HepG2 (cell line): Measurements from ENCODE around the gene MRM3. TPM values are rescaled to one million over a fixed set of nuclear protein-coding genes. Genes with fewer than 3 reads are reported as not detected.

ENCODE experiments used
- CBFB ChIP-seq: sonication (generic); formaldehyde crosslinking; IDR thresholded peaks from 2 replicates; pipeline ENCODE4 v1.4.0; 2020; ENCODE audit warnings: missing genetic modification reagents
- E2F5 ChIP-seq: sonication (generic); formaldehyde crosslinking; conservative IDR thresholded peaks from 2 replicates; pipeline ENCODE4 v1.4.0; 2020; ENCODE audit warnings: missing genetic modification reagents
- ETV5 ChIP-seq: IDR thresholded peaks from 2 replicates; pipeline ENCODE4 v1.6.1; 2018; ENCODE audit warnings: missing biosample characterization, missing genetic modification reagents, inconsistent platforms, borderline replicate concordance
- GABPA ChIP-seq, 2 experiments: IDR thresholded peaks; 2 replicates each; pipeline ENCODE4 v1.6.1; 2011 to 2016; ENCODE audit warnings: low read depth in 2 of 2, low read length in 1 of 2, missing biosample characterization in 1 of 2, missing genetic modification characterization in 1 of 2
- HDAC6 ChIP-seq: fragments of 200-600 bp; sonication (generic); IDR thresholded peaks from 2 replicates; pipeline ENCODE4 v1.7.0; 2017; ENCODE audit warnings: mild to moderate bottlenecking, antibody characterized with exemption, low read length, low read depth
- MAX ChIP-seq: IDR thresholded peaks from 2 replicates; pipeline ENCODE4 v1.6.1; 2012; ENCODE audit warnings: inconsistent platforms
- MXD1 ChIP-seq: sonication (generic); formaldehyde crosslinking; IDR thresholded peaks from 2 replicates; pipeline ENCODE4 v1.4.0; 2020; ENCODE audit warnings: mild to moderate bottlenecking, missing genetic modification reagents
- STAT5B ChIP-seq: sonication (generic); formaldehyde crosslinking; IDR thresholded peaks from 2 replicates; pipeline ENCODE4 v1.4.0; 2020; ENCODE audit warnings: missing genetic modification reagents
- ZNF431 ChIP-seq: sonication (generic); formaldehyde crosslinking; IDR thresholded peaks from 2 replicates; pipeline ENCODE4 v1.9.0; 2022; ENCODE audit warnings: missing genetic modification reagents, low read depth, mild to moderate bottlenecking, borderline replicate concordance
- ZNF567 ChIP-seq: sonication (generic); formaldehyde crosslinking; IDR thresholded peaks from 2 replicates; pipeline ENCODE4 v1.8.1; 2023; ENCODE audit warnings: mild to moderate bottlenecking, missing genetic modification reagents, borderline replicate concordance
- ZNF660 ChIP-seq: sonication (generic); formaldehyde crosslinking; IDR thresholded peaks from 2 replicates; pipeline ENCODE4 v1.5.1; 2020; ENCODE audit warnings: mild to moderate bottlenecking, low read depth, missing genetic modification reagents, borderline replicate concordance
- polyA plus RNA-seq, 8 experiments: library from polyadenylated mRNA; depleted of rRNA in 3 of 8; stranded (reverse) in 7 of 8; unstranded in 1 of 8; fragments of >200 nt; fragmentation: Illumina TruSeq in 4 of 8; extraction: Trizol in 4 of 8; gene quantifications; 2 replicates each; pipeline versions ENCODE4 v1.2.1 to v1.2.3, GENCODE V29; 2011 to 2016; ENCODE audit warnings: low read depth in 4 of 8, missing spikeins in 1 of 8, mixed read lengths in 1 of 8; ENCODE audit not compliant: insufficient read depth in 1 of 8
- total RNA-seq, 5 experiments: library from RNA; depleted of rRNA; stranded (reverse); fragments of >200 nt; fragmentation: Illumina TruSeq; extraction: Trizol; gene quantifications; 2 replicates each; pipeline ENCODE4 v1.2.3, GENCODE V29; 2016; ENCODE audit warnings: low read depth in 1 of 5
- TF ChIP-seq, protein P1 (sequence below): IDR thresholded peaks from 2 replicates; pipeline ENCODE4 v1.6.1; 2018; ENCODE audit warnings: missing genetic modification reagents, mild to moderate bottlenecking, missing compliant biosample characterization
- TF ChIP-seq, protein P2 (sequence below): IDR thresholded peaks from 2 replicates; pipeline ENCODE4 v1.6.1; 2016; ENCODE audit warnings: low read depth, control low read depth
- TF ChIP-seq, protein P3 (sequence below): fragments of 450-650 bp; IDR thresholded peaks from 2 replicates; pipeline ENCODE4 v1.6.1; 2017
- TF ChIP-seq, protein P4 (sequence below): sonication (generic); formaldehyde crosslinking; IDR thresholded peaks from 2 replicates; pipeline ENCODE4 v1.4.0; 2020; ENCODE audit warnings: missing genetic modification reagents
- TF ChIP-seq, protein P5 (sequence below): sonication (generic); formaldehyde crosslinking; IDR thresholded peaks from 2 replicates; pipeline ENCODE4 v1.9.0; 2021; ENCODE audit warnings: mild to moderate bottlenecking, missing genetic modification reagents

MRM3 gene
- total and polyA plus RNA-seq, 2 of the 13 experiments (the other 11 are each of a cell fraction or from before 2014, with no cell fraction given), result 12.3 to 25.5 TPM

GRCh38 chr17:744937-745336 is 37.2 kb upstream of the MRM3 start (continued):
- TF ChIP-seq E2F5 (CRISPR knock-in tag) (no peak), CBFB (CRISPR knock-in tag) (no peak), MXD1 (CRISPR knock-in tag) (no peak), STAT5B (no peak), MAX (peak; percentile 59), HDAC6 (no peak), ZNF660 (CRISPR knock-in tag) (no peak), ZNF567 (no peak), ETV5 (no peak; the same call in 1 of the 2 replicates), ZNF431 (CRISPR knock-in tag) (no peak), GABPA (IDR thresholded peaks at IDR 0.05; ENCODE audit: low read depth, low read length) (no peak), GABPA (CRISPR knock-in tag; IDR thresholded peaks at IDR 0.05; ENCODE audit: low read depth) (no peak)
- TF ChIP-seq, protein P1, sequence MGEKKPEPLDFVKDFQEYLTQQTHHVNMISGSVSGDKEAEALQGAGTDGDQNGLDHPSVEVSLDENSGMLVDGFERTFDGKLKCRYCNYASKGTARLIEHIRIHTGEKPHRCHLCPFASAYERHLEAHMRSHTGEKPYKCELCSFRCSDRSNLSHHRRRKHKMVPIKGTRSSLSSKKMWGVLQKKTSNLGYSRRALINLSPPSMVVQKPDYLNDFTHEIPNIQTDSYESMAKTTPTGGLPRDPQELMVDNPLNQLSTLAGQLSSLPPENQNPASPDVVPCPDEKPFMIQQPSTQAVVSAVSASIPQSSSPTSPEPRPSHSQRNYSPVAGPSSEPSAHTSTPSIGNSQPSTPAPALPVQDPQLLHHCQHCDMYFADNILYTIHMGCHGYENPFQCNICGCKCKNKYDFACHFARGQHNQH (CRISPR knock-in tag), result no peak
- TF ChIP-seq, protein P2, sequence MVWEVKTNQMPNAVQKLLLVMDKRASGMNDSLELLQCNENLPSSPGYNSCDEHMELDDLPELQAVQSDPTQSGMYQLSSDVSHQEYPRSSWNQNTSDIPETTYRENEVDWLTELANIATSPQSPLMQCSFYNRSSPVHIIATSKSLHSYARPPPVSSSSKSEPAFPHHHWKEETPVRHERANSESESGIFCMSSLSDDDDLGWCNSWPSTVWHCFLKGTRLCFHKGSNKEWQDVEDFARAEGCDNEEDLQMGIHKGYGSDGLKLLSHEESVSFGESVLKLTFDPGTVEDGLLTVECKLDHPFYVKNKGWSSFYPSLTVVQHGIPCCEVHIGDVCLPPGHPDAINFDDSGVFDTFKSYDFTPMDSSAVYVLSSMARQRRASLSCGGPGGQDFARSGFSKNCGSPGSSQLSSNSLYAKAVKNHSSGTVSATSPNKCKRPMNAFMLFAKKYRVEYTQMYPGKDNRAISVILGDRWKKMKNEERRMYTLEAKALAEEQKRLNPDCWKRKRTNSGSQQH (CRISPR knock-in tag), result no peak
- TF ChIP-seq, protein P3, sequence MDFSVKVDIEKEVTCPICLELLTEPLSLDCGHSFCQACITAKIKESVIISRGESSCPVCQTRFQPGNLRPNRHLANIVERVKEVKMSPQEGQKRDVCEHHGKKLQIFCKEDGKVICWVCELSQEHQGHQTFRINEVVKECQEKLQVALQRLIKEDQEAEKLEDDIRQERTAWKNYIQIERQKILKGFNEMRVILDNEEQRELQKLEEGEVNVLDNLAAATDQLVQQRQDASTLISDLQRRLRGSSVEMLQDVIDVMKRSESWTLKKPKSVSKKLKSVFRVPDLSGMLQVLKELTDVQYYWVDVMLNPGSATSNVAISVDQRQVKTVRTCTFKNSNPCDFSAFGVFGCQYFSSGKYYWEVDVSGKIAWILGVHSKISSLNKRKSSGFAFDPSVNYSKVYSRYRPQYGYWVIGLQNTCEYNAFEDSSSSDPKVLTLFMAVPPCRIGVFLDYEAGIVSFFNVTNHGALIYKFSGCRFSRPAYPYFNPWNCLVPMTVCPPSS, result no peak
- TF ChIP-seq, protein P4, sequence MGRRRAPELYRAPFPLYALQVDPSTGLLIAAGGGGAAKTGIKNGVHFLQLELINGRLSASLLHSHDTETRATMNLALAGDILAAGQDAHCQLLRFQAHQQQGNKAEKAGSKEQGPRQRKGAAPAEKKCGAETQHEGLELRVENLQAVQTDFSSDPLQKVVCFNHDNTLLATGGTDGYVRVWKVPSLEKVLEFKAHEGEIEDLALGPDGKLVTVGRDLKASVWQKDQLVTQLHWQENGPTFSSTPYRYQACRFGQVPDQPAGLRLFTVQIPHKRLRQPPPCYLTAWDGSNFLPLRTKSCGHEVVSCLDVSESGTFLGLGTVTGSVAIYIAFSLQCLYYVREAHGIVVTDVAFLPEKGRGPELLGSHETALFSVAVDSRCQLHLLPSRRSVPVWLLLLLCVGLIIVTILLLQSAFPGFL (CRISPR knock-in tag), result no peak
- TF ChIP-seq, protein P5, sequence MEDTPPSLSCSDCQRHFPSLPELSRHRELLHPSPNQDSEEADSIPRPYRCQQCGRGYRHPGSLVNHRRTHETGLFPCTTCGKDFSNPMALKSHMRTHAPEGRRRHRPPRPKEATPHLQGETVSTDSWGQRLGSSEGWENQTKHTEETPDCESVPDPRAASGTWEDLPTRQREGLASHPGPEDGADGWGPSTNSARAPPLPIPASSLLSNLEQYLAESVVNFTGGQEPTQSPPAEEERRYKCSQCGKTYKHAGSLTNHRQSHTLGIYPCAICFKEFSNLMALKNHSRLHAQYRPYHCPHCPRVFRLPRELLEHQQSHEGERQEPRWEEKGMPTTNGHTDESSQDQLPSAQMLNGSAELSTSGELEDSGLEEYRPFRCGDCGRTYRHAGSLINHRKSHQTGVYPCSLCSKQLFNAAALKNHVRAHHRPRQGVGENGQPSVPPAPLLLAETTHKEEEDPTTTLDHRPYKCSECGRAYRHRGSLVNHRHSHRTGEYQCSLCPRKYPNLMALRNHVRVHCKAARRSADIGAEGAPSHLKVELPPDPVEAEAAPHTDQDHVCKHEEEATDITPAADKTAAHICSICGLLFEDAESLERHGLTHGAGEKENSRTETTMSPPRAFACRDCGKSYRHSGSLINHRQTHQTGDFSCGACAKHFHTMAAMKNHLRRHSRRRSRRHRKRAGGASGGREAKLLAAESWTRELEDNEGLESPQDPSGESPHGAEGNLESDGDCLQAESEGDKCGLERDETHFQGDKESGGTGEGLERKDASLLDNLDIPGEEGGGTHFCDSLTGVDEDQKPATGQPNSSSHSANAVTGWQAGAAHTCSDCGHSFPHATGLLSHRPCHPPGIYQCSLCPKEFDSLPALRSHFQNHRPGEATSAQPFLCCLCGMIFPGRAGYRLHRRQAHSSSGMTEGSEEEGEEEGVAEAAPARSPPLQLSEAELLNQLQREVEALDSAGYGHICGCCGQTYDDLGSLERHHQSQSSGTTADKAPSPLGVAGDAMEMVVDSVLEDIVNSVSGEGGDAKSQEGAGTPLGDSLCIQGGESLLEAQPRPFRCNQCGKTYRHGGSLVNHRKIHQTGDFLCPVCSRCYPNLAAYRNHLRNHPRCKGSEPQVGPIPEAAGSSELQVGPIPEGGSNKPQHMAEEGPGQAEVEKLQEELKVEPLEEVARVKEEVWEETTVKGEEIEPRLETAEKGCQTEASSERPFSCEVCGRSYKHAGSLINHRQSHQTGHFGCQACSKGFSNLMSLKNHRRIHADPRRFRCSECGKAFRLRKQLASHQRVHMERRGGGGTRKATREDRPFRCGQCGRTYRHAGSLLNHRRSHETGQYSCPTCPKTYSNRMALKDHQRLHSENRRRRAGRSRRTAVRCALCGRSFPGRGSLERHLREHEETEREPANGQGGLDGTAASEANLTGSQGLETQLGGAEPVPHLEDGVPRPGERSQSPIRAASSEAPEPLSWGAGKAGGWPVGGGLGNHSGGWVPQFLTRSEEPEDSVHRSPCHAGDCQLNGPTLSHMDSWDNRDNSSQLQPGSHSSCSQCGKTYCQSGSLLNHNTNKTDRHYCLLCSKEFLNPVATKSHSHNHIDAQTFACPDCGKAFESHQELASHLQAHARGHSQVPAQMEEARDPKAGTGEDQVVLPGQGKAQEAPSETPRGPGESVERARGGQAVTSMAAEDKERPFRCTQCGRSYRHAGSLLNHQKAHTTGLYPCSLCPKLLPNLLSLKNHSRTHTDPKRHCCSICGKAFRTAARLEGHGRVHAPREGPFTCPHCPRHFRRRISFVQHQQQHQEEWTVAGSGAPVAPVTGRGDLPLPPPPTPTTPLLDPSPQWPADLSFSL (CRISPR knock-in tag), result no peak
